Upper lobe of right lung (tissue), 1 donor: ENCODE data around the gene ANTKMT. TPM values are rescaled to one million over a fixed set of nuclear protein-coding genes. Genes with fewer than 3 reads are reported as not detected.
A peak's percentile ranks its signal among the peaks of the same experiment; 100 is the strongest.

Experiments
- ATAC-seq: fragments of 200-7000 bp; cut with Tn5 transposase; one replicate; pipeline ENCODE4 v1.9.1; 2020; ENCODE audit warnings: mild to moderate bottlenecking, moderate library complexity
- DNase-seq: peaks from one replicate; pipeline ENCODE4 v3.0.0-alpha.2; 2020
- H3K27ac ChIP-seq: fragments of 200-600 bp; one replicate; pipeline ENCODE4 v1.8.0; 2022
- H3K27me3 ChIP-seq: fragments of 200-600 bp; one replicate; pipeline ENCODE4 v1.8.0; 2022; ENCODE audit warnings: mild to moderate bottlenecking
- H3K36me3 ChIP-seq: fragments of 200-600 bp; one replicate; pipeline ENCODE4 v1.8.0; 2022
- H3K4me1 ChIP-seq: fragments of 200-600 bp; one replicate; pipeline ENCODE4 v1.8.0; 2022
- H3K4me3 ChIP-seq: fragments of 200-600 bp; one replicate; pipeline ENCODE4 v1.8.0; 2022; ENCODE audit warnings: mild to moderate bottlenecking
- H3K9me3 ChIP-seq: fragments of 200-600 bp; one replicate; pipeline ENCODE4 v1.8.0; 2022
- intact Hi-C: fragments of 100-400 bp; cut with DNase I; formaldehyde crosslinking; loops from one replicate; pipeline ENCODE4 v1.11.0; 2022
- total RNA-seq: library from RNA; stranded (reverse); fragmentation: NEBNext Ultra II Directional; extraction: Animal tissue kit (Norgen Biotek cat#: 25700); gene quantifications from one replicate; pipeline ENCODE4 v1.2.1, GENCODE V29; 2021
- TF ChIP-seq, protein P1 (sequence below): fragments of 200-600 bp; IDR thresholded peaks from one replicate; pipeline ENCODE4 v1.8.0; 2022; ENCODE audit warnings: antibody characterized with exemption
- donor health status: DM: no; HTN: yes; CAD: no; lungs with severe emphysema.

The ANTKMT gene
- total RNA-seq, 1 donor from 2014 or later, result 30.5 TPM

DNA sequence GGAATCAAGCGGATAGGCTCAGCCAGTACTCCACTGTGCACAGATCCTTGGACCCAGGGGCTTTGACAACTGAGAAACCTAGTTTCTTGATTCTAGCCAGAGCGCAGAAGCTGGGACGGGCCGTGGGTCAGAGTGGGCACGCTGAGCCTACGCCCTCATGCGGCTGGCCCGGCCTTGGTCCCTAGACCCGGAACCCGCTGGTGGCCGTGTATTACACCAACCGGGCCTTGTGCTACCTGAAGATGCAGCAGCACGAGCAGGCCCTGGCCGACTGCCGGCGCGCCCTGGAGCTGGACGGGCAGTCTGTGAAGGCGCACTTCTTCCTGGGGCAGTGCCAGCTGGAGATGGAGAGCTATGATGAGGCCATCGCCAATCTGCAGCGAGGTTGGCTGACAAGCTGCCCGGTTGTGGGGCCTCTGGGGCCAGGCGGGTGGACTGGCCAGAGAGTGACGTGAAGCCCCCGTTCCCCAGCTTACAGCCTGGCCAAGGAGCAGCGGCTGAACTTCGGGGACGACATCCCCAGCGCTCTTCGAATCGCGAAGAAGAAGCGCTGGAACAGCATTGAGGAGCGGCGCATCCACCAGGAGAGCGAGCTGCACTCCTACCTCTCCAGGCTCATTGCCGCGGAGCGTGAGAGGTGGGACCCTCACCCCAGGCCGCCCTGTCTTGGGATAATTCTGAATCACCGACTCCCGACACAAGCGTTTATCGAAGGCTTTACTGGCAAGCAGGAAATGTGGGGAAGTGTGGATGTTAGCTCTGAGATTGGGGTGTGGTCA is 39.8 kb upstream of the ANTKMT start:
- DNase-seq, result no peak
- Histone ChIP-seq H3K27me3 (no peaks in the 10 kb centered on the region), H3K36me3 (peaks cover 17% of the 10 kb centered on the region), H3K9me3 (no peaks in the 10 kb centered on the region), H3K27ac (peak overlapping the region; percentile 89), H3K4me3 (peak overlapping the region; percentile 70), H3K4me1 (peaks cover 37% of the 10 kb centered on the region)
- intact Hi-C loops, result no loop called here
- no peak for ATAC-seq
- TF ChIP-seq, protein P1, sequence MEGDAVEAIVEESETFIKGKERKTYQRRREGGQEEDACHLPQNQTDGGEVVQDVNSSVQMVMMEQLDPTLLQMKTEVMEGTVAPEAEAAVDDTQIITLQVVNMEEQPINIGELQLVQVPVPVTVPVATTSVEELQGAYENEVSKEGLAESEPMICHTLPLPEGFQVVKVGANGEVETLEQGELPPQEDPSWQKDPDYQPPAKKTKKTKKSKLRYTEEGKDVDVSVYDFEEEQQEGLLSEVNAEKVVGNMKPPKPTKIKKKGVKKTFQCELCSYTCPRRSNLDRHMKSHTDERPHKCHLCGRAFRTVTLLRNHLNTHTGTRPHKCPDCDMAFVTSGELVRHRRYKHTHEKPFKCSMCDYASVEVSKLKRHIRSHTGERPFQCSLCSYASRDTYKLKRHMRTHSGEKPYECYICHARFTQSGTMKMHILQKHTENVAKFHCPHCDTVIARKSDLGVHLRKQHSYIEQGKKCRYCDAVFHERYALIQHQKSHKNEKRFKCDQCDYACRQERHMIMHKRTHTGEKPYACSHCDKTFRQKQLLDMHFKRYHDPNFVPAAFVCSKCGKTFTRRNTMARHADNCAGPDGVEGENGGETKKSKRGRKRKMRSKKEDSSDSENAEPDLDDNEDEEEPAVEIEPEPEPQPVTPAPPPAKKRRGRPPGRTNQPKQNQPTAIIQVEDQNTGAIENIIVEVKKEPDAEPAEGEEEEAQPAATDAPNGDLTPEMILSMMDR, result peak; percentile 11

GRCh38 chr16:681746-682427 is 39.1 kb upstream of the ANTKMT start:
- DNase-seq (no peak), ATAC-seq (no peak)
- no peak overlapping the region for H3K27ac ChIP-seq
- no peaks in the 10 kb centered on the region for H3K9me3 ChIP-seq
- H3K4me1 ChIP-seq, result peaks cover 37% of the 10 kb centered on the region
- intact Hi-C loops, result no loop called here
- peaks cover 17% of the 10 kb centered on the region for H3K36me3 ChIP-seq
- TF ChIP-seq, protein P1, result no peak
- peak overlapping the region; percentile 70 for H3K4me3 ChIP-seq
- H3K27me3 ChIP-seq, result no peaks in the 10 kb centered on the region

DNA sequence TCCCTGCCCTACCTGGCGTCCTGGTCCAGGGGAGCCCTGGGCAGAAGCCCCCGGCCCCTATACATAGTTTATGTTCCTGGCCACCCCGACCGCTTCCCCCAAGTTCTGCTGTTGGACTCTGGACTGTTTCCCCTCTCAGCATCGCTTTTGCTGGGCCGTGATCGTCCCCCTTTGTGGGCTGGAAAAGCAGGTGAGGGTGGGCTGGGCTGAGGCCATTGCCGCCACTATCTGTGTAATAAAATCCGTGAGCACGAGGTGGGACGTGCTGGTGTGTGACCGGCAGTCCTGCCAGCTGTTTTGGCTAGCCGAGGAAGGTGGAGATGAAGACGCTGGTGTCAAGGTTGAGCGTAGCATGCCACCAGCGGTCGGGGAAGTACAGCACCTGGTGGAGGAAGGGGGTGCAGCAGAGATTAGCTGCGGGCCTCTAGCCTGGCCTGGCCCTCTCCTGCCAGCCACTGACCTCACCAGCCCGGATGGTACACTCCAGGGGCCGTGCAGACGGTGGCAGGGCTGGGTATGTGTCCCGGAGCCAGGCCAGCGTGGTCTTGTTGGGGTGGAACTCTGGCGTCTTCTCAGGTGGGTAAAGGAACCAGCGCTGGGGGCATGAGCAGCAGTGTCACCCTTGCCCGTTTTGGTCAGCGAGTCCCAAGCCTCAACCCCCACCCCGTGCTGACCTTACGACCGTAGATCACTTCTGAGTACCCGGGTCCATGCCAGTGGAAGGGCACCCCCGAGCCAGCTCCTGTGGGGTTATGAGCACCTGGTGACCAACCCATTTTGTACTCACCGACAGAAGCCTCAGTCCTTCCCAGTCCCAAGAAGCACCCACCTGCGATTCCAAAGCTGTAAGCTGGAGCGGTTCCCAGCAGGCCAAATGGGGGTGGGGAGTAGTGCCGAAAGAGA is 38.2 kb upstream of the ANTKMT start:
- H3K27ac ChIP-seq, result no peak overlapping the region

GRCh38 chr16:683396-684070 is 37.4 kb upstream of the ANTKMT start:
- peaks cover 17% of the 10 kb centered on the region for H3K36me3 ChIP-seq
- TF ChIP-seq, protein P1, result no peak
- H3K4me1 ChIP-seq, result peaks cover 38% of the 10 kb centered on the region
- no peak for ATAC-seq
- no peaks in the 10 kb centered on the region for H3K9me3 ChIP-seq
- no peak for DNase-seq
- no peaks in the 10 kb centered on the region for H3K27me3 ChIP-seq
- peak overlapping the region; percentile 86 for H3K27ac ChIP-seq
- intact Hi-C loops, result no loop called here
- H3K4me3 ChIP-seq, result peak overlapping the region; percentile 75

More for the DNA sequence above, 38.2 kb upstream of the ANTKMT start:
- intact Hi-C loops, result no loop called here
- H3K27me3 ChIP-seq, result no peaks in the 10 kb centered on the region
- peaks cover 37% of the 10 kb centered on the region for H3K4me1 ChIP-seq
- H3K9me3 ChIP-seq, result no peaks in the 10 kb centered on the region
- ATAC-seq, result no peak
- H3K36me3 ChIP-seq, result peaks cover 17% of the 10 kb centered on the region
- no peak for DNase-seq
- TF ChIP-seq, protein P1, result no peak
- H3K4me3 ChIP-seq, result peak overlapping the region; percentile 75
